Adrenal gland (tissue), 5 donors: ENCODE measurements around the gene SNX25.

ENCODE experiments used
- CTCF ChIP-seq, 6 experiments: fragments of 450-650 bp in 4 of 6; fragments of 200-600 bp in 2 of 6; sonication (generic) in 1 of 6; IDR thresholded peaks; 1 replicate in 5 of 6; 2 replicates in 1 of 6; pipeline versions ENCODE4 v1.5.1 to v1.8.0; 2016 to 2021; ENCODE audit warnings: antibody characterized with exemption in 6 of 6, mild to moderate bottlenecking in 2 of 6, moderate library complexity in 1 of 6
- POLR2A ChIP-seq, 2 donors: fragments of 450-650 bp; IDR thresholded peaks; one replicate each; pipeline ENCODE4 v1.6.1; 2017; ENCODE audit warnings: antibody characterized with exemption in 2 of 2, mild to moderate bottlenecking in 2 of 2, moderate library complexity in 1 of 2
- donor health status: DM: no; HTN: no; CAD: no.

GRCh38 chr4:185304944-185305690, 95.7 kb downstream of the SNX25 start:
- TF ChIP-seq CTCF (IDR thresholded peaks at IDR 0.05), result peak in 4 of 6 experiments; percentile 18 to 26 (median 23)
- TF ChIP-seq POLR2A (IDR thresholded peaks at IDR 0.05), result no peak
